HG03432 (cell line): ENCODE measurements around the gene DNAJA2.
A peak's percentile ranks its signal among the peaks of the same experiment; 100 is the strongest.
"Not testable (repeated sequence)": the region's sequence is repeated elsewhere in the genome, so short reads cannot be mapped to it uniquely, and the experiment has no call there.

Experiments
- ATAC-seq: cut with Tn5 transposase; IDR thresholded peaks from one replicate; pipeline ENCODE4 v1.9.1; 2021; ENCODE audit warnings: mild to moderate bottlenecking, moderate library complexity; ENCODE audit not compliant: unreplicated experiment

DNAJA2 gene

DNA sequence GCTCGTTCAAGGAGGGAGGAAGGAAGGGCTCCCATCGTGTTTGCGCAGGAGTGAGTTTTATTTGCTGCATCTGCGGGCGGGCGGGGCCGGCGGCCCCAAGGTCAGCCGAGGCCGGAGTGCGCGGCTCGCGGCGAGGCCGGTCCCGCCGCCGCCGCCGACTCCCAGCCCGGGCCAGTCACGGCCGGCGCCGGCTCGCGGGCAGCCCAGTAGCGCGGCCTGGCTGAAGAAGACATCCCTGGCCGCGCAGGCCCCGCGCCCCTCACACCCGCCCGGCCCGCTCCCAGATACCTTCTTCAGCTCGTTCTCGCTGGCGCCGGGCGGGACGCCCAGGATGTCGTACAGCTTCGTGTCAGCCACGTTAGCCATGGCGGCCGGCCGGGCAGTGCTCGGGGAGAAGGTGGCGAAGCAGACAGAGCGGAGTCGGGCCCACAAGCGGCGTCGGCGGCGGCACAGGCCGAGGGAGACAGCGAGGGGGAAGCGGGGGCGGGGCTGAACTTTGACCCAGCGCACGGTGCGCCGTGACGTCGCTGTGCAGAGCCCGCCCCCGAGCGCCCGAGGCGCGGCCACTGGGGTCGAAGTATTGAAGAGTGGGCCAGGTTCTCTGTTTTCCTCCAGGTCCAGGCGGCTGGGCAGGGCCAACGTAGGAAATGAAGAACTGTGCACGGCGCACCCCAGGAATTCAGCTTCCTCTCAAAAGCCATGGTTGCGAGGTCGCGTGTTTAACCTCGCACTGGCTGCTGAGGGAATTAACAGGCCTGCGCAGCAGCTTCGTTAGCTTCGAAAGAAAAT lies at the start of gene DNAJA2:
Gene DNAJA2, minus strand, starts transcription at position 468 of the 789 bp plus-strand sequence. Its CDS starts 102 bp downstream, at position 366.
- ATAC-seq: peak; percentile 90

DNA sequence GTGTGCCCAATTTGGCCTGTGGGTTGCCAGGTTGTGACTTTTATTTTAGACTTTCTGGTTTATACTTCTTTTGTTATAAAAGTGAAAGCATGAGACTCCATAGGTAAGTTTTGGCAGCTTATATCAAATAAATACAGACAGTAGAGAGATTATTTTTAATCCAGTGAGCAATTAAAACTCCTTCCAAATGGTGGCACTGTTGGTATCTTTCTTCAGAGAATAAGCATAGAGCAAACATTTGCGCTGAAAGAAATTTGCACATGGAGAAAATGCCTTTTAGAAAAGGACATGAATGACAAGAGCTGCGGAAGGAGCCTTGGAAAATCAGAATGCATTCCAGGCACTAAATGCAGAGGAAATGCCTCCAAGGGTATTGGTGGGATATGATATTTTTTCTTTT lies 46.1 kb upstream of the DNAJA2 start:
- ATAC-seq: no peak

DNA sequence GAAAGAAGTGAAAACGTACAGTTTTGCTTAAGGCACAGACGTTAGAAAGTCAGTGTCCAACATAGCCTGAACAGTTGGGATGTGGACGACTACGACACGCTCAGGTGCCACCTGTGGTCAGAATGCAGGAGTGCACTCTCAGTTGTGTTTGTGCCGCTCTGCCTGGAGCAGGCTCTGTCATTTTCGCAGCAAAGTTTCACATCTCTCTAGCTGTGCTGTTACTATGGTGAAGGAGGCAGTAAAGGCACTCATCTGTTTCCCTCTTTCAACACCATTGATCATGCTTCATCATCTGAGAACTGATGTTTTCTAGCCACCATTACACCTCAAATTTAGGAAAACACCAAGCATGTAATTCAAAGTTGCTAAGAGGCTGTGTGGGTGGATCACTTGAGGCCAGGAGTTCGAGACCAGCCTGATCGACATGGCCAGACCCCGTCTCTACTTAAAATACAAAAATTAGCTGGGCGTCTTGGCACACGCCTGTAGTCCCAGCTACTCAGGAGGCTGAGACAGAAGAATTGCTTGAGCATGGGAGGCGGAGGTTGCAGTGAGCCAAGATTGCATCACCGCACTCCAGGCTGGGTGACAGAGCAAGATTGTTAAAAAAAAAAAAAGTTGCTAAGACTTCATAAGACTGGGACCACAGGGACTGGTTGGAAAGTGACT lies 44.9 kb upstream of the DNAJA2 start:
- peak; percentile 99 for ATAC-seq

DNA sequence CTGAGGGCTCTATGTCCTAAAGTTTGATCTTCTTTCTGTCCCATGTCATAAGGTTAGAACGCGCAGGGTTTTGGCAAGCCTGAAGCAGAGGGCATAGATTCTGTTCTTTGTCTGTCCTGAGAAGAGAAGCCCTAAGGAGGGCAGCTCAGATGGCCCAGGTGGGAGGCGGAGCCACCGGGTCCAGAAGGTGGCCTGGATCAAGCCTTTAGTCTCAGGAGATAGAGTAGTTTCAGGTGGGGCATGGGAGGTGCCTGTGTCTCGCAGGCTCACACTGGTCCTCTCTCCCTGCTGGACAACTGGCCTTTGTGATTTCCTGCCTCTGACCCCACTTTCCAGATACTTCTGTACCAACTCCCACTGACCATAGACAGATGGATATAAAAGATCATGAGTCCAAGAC lies 44.2 kb upstream of the DNAJA2 start:
- no peak for ATAC-seq

DNA sequence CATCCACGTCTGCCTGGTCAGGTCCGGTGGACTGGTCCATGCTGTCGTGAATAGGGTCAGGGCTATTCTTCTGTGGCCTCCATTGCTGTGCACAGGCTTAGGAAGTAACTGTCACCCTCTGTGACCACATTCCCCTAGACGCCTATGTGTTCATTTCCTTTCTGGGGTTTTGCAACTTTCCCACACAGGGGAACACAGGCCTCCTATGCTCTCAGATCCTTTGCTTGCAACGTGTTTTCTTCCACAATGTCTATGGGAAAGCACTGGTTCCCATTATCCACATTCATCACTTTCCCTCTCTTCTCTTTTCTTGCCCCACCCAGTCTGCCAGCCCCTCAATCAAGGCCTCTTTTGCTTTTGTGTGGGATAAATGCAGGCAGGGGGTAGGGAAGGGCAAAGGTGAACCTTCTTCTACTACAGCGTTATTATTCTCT lies 43.2 kb upstream of the DNAJA2 start:
- peak; percentile 51 for ATAC-seq

DNA sequence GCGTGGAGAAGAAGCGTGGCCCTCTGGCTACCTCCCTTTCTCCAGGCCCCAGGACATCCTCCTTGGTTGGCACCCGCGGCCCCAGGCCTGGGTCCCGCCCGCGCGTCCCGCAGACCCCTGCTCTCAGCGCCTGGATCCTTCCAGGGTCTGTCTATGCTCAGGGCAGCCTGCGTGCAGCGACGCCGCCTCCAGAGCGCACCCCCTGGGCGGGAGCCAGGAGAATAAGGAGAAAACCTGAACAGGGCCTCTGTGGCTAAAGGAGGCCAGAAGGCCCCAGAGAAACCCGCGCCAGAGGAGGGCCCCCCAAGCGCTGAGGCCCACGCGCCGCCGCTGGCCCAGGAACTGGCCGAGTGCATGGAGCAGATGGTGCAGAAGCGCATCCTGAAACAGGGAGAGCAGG lies 40.4 kb upstream of the DNAJA2 start:
- no peak for ATAC-seq

DNA sequence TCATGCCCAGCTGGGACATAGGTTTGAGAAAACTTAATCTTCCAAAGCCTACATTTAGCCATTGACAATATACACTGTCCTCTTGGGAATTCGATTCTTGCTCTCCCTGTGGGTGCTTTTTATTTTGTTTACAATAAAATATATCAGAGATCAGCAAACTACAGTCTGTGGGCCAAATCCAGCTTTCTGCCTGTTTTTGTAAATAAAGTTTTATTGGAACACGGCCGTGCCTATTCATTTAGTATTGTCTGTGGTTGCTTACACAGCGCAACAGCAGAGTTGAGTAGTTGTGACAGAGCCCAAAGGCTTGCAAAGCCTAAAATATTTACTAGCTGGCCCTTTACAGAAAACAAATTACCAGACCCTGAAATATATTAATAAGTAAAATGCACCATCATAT lies 39.7 kb upstream of the DNAJA2 start:
- no peak for ATAC-seq

DNA sequence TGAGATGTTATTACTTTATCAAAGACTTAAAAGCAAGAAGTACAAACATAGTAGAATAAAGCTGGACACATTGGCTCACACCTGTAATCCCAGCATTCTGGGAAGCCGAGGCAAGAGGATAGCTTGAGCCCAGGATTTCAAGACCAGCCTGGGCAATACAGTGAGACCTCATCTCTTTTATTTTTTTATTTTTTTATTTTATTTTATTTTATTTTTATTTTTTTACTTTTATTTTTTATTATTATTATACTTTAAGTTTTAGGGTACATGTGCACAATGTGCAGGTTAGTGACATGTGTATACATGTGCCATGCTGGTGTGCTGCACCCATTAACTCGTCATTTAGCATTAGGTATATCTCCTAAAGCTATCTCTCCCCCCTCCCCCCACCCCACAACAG lies 37.3 kb upstream of the DNAJA2 start:
- ATAC-seq: not testable (repeated sequence)

DNA sequence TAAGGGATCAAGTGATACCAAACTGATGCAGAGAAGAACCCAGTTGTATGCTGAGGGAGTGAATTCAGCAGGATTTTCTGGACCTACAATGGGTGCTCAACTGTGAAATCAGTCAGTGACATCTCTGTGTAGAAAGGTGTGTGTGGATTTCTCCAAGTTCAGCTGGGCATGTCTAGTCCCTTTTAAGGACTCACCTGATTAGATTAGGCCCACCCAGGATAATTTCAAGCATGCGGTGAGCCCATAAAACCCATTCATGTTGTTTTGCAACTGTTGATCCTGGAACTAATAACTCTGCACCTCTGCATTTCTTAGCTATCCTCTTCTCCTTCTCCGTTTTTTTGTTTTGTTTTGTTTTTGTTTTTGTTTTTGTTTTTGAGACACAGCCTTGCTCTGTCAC lies 35.1 kb upstream of the DNAJA2 start:
- no peak for ATAC-seq

DNA sequence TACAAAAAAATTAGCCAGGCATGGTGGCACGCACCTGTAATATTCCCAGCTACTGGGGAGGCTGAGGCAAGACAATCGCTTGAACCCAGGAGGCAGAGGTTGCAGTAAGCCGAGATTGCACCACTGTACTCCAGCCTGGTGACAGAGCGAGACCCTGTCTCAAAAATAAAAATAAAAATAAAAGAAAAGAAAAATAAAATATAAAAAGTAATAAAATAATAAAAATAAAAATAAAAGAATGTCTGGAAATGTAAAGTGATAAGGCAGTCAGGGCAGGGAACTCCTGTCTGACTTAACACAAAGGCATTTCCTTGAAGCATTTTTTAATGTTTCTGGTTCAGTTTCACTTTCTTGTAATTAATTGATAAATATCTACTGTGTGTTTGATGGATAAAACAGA lies 34.7 kb upstream of the DNAJA2 start:
- ATAC-seq: no peak

DNA sequence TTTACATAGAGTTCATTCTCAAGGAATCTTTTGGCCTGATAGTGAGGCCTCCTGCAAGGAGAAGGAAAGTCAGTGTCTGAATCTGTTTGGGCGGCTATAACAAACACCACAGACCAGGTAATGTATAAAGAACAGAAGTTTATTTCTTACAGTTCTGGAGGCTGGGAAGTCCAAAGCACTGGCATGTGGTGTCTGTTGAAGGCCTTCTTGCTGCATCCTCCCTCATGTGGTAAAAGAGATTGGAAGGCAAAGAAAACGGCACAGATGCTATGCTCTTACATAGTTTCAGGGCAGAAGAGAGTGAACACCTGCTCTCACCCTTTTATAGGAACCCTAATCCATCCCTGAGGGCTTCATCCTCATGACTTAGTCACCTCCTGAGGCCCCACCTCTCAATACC lies 31.2 kb upstream of the DNAJA2 start:
- ATAC-seq: no peak

DNA sequence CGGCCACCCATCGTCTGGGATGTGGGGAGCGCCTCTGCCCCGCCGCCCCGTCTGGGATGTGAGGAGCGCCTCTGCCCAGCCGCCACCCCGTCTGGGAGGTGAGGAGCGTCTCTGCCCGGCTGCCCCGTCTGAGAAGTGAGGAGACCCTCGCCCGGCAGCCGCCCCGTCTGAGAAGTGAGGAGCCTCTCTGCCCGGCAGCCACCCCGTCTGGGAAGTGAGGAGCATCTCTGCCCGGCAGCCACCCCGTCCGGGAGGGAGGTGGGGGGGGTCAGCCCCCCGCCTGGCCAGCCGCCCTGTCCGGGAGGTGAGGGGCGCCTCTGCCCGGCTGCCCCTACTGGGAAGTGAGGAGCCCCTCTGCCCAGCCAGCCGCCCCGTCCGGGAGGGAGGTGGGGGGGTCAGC lies 26.6 kb upstream of the DNAJA2 start:
- ATAC-seq: not testable (repeated sequence)

DNA sequence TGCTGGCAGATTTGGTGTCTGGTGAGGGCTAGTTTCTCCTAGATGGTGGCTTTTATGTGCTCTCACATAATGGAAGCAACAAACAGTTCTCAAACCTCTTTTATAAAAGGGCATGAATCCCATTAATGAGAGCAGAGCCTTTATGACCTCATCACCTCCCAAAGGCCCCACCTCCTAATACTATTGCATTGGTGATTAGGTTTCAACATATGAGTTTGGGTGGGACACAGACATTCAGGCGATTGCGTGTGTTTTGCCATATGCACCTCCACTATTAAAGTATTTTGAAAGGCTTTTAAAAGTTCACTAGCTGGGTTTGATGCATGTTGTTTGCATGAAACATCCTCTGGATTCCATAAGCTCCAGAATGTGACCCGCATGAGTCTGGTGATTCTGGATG lies 24.4 kb upstream of the DNAJA2 start:
- ATAC-seq: no peak

DNA sequence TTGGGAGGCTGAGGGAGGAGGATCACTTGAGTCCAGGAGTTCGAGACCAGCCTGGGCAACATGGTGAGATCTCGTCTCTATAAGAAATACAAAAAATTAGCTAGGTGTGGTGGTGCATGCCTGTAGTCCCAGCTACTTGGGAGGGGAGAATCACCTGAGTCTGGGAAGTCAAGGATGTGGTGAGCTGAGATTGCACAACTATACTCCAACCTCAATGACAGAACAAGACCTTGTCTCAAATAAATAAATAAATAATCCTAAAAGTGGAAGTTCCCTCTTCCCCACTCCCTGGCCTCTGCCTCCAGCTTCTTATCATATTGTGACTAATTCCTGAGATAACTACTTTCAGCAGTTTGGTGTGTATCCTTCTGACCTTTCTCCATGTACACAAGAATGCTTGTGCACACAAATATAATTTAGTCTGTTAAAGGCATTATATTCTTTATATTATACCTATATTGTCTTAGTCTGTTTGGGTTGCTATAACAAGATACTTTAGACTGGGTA lies 23.5 kb upstream of the DNAJA2 start:
- ATAC-seq: no peak

DNA sequence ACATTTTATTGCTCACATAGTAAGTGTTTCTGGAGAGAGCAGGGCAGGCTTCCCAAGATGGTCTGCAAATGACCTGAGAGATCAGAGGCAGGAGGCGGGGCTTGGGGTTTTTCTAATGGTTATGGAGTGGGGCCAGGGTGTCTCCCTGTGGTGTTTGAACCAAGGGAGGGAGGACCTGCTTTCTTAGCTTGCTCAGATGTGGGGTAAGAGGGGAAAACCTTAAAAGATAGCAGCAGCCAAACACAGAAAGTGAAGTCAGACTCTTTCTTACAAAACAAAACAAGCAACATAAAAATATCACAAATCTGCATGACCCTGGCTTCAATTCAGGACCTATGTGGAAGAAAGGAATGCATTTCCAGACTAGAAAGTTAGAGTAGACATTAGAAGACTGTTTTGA lies 22.9 kb upstream of the DNAJA2 start:
- peak; percentile 46 for ATAC-seq

DNA sequence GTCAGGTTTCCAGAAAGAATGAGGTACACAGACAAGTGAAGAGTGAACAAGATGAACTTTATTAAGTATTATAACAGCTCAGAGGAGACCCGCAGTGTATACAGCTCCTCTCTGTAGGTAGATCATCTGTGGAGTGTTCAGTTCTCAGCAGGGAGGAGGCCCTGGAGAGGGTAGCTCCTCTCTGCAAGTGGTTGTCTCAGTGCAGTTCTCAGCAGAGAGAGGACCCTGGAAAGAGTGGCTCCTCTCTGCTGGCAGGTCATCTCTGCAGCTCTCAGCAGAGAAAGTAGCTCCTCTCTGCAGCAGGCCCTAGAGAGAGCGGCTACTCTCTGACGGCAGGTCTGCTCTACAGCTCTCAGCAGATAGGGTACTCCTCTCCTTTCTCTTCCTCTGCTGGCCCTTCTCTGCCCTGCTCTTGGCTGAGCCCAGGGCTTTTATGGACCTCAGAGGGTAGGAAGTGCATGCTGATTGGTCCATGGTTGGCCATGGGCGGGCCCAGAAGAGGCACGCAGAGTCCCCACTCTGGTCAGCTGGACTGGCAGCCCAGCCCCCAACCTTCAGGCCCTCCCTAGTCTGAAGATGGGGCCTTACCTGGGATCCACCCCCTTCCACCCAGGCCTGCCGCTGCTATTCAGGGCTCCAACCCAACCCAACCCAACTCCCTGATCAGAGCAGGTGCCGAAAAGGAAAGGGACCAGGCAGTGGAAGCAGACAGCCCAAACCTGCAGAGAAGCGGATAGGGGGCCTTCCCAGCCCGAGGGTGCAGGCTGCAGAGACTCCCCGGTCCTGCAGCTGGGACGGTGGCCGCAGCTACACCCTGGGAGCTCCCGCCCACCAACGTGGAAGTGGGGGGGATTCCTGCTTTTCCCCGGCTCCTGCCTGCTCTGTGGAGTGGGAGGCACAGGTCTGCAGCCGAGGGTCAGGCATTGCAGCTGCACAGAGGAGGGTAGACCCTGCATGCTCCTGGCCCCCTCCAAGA lies 18.5 kb upstream of the DNAJA2 start:
- ATAC-seq: no peak

DNA sequence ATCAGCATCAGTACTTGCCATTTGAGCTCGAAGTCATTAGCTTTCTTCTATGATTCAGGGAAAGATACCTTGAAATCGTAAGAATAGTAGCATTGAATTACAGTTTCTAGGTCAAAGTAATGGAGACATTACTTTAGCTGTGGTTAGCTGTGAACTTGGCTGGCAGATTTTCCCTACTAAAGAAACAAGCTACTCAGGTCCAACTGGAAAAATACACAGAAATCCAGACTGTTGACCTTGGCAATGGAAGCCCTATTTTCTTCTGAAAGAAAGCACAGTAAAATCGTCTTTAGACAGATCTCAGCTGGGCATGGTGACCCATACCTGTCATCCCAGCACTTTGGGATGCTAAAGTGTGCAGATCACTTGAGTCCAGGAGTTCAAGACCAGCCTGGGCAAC lies 13.4 kb upstream of the DNAJA2 start:
- ATAC-seq: no peak

DNA sequence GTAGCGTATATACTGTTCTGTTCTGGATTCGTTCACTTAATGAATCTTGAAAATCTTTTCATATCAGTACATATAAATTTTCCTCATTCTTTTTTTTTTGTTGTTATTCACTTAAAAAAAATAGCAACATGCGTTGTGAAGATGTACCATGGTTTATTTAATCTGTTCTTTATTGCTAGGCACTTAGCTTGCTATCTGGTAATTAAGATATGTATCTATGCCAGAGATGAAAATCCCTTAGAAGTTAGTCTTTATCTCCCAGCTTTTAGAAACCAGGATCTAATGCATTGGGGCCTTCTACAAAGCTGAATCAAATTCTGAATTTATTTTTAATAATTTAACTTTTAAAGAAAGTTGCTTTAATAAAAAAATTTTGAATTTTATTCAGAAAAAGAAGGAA lies 13.0 kb upstream of the DNAJA2 start:
- no peak for ATAC-seq

DNA sequence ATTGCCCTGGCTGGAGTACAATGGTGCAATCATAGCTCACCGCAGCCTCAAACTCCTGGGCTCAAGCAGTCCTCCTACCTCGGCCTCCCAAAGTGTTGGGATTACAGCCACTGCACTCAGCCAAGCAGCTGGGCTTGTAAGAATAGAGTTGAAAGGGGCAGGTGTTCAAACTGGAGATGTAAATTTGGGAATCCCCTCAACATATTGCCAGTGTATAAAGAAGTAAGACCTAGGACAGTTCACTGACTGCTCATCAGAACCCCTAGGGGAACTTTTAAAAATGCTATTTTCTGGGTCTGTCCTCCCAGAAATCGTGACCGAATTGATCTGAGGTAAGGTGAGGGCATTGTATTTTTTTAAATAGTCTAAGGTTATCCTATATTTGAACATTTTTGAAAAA lies 8.9 kb upstream of the DNAJA2 start:
- ATAC-seq: peak; percentile 61

DNA sequence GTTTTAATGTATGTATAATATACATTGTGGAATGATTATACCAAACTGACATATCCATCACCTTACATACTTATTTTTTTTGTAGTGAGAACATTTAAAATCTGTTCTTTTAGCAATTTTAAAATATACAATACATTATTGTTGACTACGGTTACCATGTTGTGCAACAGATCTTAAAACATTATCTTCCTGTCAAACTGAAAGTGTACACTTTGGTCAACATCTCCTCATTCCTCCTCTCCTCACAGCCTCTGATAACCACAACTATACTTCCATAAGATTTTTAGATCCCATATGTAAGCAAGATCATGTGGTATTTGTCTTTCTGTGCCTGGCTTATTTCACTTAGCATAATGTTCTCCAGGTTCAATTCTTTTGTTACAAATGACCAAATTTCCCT lies 7.5 kb upstream of the DNAJA2 start:
- ATAC-seq: no peak

DNA sequence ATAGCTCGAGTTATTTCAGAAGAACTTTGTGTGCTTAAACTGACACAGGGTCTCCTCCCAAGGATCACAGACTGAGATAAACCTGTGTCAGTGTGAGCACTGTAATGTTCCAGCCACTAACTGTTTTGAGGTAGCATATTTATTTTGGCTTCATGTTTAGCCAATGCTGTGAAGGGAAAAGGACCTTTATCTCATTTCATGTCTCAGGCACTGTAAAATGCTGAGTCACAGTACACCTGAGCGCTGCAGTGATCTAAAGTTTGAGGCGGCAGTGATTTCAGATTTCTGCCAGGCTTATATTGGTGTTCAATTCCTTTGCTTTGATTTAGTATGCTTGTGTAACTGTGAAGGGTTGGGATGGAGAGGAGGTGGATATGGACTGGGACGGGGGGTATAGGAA lies 3.1 kb upstream of the DNAJA2 start:
- no peak for ATAC-seq
